ENCODE measurements around the gene CACNA2D3.

Gene CACNA2D3

GRCh38 chr3:55119268-55119667, 996.9 kb downstream of the CACNA2D3 start:
- DNase-seq: no peak

DNA sequence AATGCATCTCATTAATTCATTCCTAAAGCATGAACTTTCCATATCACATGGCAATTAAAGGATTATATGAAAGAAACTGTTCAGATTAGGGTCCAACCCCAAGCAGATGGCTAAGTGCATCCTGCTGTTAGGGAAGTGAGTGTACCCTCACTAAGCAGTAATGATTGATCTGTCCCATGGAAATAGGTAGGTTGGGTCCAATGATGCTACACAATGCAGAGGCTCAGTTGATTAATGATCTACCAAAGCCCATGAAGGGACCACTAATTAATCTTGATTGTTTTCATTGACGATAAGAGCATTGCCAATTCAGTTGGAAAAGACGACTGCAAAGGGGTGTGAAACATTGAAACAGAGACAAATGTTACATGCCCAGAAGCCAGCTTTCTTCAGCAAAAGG, 1000.0 kb downstream of the CACNA2D3 start:
- no peak for DNase-seq

Data from inflammatory macrophage (primary cell).